ENCODE results near the gene DOCK4. TPM values are rescaled to one million over a fixed set of nuclear protein-coding genes. Genes with fewer than 3 reads are reported as not detected.

DOCK4 gene
- total RNA-seq, 4 donors from 2014 or later: 9.9 to 30.9 (median 13.7) TPM

GRCh38 chr7:112122798-112123197 lies 83.4 kb downstream of the DOCK4 start:
- Histone ChIP-seq H3K36me3 (no peaks in the 10 kb centered on the region), H3K27ac (no peak overlapping the region), H3K4me1 (peaks cover 0 to 7% (median 0%) of the 10 kb centered on the region in 3 donors), H3K4me3 (no peak overlapping the region), H3K9me3 (no peaks in the 10 kb centered on the region), H3K27me3 (no peaks in the 10 kb centered on the region)
- TF ChIP-seq, protein P1, sequence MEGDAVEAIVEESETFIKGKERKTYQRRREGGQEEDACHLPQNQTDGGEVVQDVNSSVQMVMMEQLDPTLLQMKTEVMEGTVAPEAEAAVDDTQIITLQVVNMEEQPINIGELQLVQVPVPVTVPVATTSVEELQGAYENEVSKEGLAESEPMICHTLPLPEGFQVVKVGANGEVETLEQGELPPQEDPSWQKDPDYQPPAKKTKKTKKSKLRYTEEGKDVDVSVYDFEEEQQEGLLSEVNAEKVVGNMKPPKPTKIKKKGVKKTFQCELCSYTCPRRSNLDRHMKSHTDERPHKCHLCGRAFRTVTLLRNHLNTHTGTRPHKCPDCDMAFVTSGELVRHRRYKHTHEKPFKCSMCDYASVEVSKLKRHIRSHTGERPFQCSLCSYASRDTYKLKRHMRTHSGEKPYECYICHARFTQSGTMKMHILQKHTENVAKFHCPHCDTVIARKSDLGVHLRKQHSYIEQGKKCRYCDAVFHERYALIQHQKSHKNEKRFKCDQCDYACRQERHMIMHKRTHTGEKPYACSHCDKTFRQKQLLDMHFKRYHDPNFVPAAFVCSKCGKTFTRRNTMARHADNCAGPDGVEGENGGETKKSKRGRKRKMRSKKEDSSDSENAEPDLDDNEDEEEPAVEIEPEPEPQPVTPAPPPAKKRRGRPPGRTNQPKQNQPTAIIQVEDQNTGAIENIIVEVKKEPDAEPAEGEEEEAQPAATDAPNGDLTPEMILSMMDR (IDR thresholded peaks at IDR 0.05): no peak
- TF ChIP-seq POLR2A (IDR thresholded peaks at IDR 0.05): no peak
- intact Hi-C loops (cut with DNase I): no loop called here
- 86 to 95% methylated on average over 1 to 2 of the region's 2 CpGs for WGBS, 2 donors
- DNase-seq: no peak

- H3K27me3 ChIP-seq: no peaks in the 10 kb centered on the region
- intact Hi-C loops (cut with DNase I): no loop called here
- no peaks in the 10 kb centered on the region for H3K9me3 ChIP-seq
- peaks cover 0 to 7% (median 0%) of the 10 kb centered on the region in 3 donors for H3K4me1 ChIP-seq
- H3K27ac ChIP-seq: no peak overlapping the region
- no peaks in the 10 kb centered on the region for H3K36me3 ChIP-seq
- no peak overlapping the region for H3K4me3 ChIP-seq
- no peak for TF ChIP-seq POLR2A (IDR thresholded peaks at IDR 0.05)
- TF ChIP-seq, protein P1 (IDR thresholded peaks at IDR 0.05): no peak
- no peak for DNase-seq
Measured at GRCh38 chr7:112122144-112122543, 84.1 kb downstream of the DOCK4 start.

- intact Hi-C loops (cut with DNase I): no loop called here
- Histone ChIP-seq H3K27me3 (no peaks in the 10 kb centered on the region), H3K4me1 (peaks cover 0 to 7% (median 0%) of the 10 kb centered on the region in 3 donors), H3K4me3 (no peak overlapping the region), H3K27ac (no peak overlapping the region), H3K36me3 (no peaks in the 10 kb centered on the region), H3K9me3 (no peaks in the 10 kb centered on the region)
- WGBS, 2 donors: 74 to 80% methylated on average over 3 of the region's 3 CpGs
- TF ChIP-seq, protein P1 (IDR thresholded peaks at IDR 0.05): no peak
- no peak for TF ChIP-seq POLR2A (IDR thresholded peaks at IDR 0.05)
- no peak for DNase-seq
Measured at GRCh38 chr7:112121318-112121717, 84.9 kb downstream of the DOCK4 start.

GRCh38 chr7:112120696-112121217 lies 85.4 kb downstream of the DOCK4 start:
- no peak for DNase-seq
- Histone ChIP-seq H3K4me3 (no peak overlapping the region), H3K27me3 (no peaks in the 10 kb centered on the region), H3K27ac (no peak overlapping the region), H3K9me3 (no peaks in the 10 kb centered on the region), H3K36me3 (no peaks in the 10 kb centered on the region), H3K4me1 (peaks cover 0 to 7% (median 0%) of the 10 kb centered on the region in 3 donors)
- TF ChIP-seq POLR2A (IDR thresholded peaks at IDR 0.05): no peak
- TF ChIP-seq, protein P1 (IDR thresholded peaks at IDR 0.05): no peak
- 88 to 89% methylated on average over 1 of the region's 1 CpG for WGBS, 2 donors
- intact Hi-C loops (cut with DNase I): no loop called here

DNA sequence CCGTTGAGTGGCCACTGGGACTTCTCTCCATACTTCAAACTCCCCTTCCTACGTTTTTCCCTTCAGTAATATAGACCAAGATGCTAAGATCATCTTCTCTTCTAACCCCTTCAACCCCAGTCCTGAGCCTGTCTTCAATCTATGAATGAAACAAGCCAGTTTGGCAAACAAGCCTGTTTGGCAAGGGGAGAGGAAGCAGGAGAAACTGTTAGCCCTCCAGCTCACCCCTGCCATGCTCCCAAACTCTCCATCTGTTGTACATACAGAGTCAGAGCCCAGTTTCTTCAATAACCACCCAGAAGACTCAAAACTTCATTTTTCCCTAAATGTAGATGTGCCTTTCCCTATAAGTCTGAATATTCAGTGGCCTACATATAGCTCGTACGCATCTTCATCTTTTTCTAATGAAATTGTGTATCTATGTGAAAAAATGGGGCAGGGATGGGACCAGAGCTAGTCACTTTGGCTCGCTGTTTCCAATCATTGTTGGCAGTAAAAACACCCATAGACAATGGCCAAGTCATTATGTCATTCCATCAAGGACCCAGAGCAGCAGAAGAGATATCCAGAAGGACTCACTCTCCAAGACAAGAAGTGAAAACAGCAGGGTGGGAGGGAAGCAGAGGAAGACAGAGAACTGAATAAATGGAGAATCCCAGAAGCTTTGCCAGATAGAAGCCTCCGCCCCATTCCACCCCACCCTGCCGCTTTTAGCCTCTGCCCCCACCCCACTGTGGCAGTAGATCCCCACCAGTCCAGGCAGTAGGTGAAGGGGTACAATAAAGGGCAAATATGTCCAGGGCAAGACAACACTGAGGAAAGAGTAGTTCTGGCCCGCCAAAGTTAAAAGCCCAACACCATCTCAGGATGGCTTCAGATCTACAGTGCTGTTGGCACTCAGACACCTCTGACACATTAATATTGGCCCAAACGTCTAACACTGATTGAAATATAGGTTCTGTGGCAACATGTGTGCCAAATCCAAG lies 87.3 kb downstream of the DOCK4 start:
- Histone ChIP-seq H3K4me3 (no peak overlapping the region), H3K4me1 (peaks cover 0 to 7% (median 0%) of the 10 kb centered on the region in 3 donors), H3K36me3 (no peaks in the 10 kb centered on the region), H3K27ac (no peak overlapping the region), H3K9me3 (no peaks in the 10 kb centered on the region), H3K27me3 (no peaks in the 10 kb centered on the region)
- intact Hi-C loops (cut with DNase I): no loop called here
- WGBS, 2 donors: 73 to 75% methylated on average over 9 of the region's 9 CpGs
- no peak for TF ChIP-seq POLR2A (IDR thresholded peaks at IDR 0.05)
- TF ChIP-seq, protein P1 (IDR thresholded peaks at IDR 0.05): no peak
- DNase-seq: no peak

Data from esophagus squamous epithelium (tissue), 5 donors.